HAP-1 (cell line): ENCODE data around the gene CASP10.
"Not testable (repeated sequence)": the region's sequence is repeated elsewhere in the genome, so short reads cannot be mapped to it uniquely, and the experiment has no call there.

Experiments
- DNase-seq, 2 experiments: peaks; one replicate each; pipeline ENCODE4 v3.0.0-alpha.2; 2016 to 2020; ENCODE audit warnings: low spot score in 2 of 2
- H3K27me3 ChIP-seq: fragments of 250-450 bp; sonication (Bioruptor Pico); 2 replicates; pipeline ENCODE4 v1.5.1; 2020; ENCODE audit warnings: low read depth, mild to moderate bottlenecking, moderate library complexity
- H3K36me3 ChIP-seq: fragments of 250-450 bp; sonication (Bioruptor Pico); replicated peaks from 2 replicates; pipeline ENCODE4 v1.5.1; 2020; ENCODE audit warnings: mild to moderate bottlenecking
- H3K4me1 ChIP-seq: fragments of 250-450 bp; sonication (Bioruptor Pico); 2 replicates; pipeline ENCODE4 v1.5.1; 2020; ENCODE audit warnings: mild to moderate bottlenecking
- H3K4me3 ChIP-seq: fragments of 250-450 bp; sonication (Bioruptor Pico); 2 replicates; pipeline ENCODE4 v1.5.1; 2020; ENCODE audit warnings: mild to moderate bottlenecking, moderate library complexity
- H3K9me3 ChIP-seq: fragments of 250-450 bp; sonication (Bioruptor Pico); 2 replicates; pipeline ENCODE4 v1.5.1; 2020; ENCODE audit warnings: mild to moderate bottlenecking, moderate library complexity
- in situ Hi-C: fragments of 300-500 bp; cut with MboI; formaldehyde crosslinking; loops from 3 replicates; pipeline ENCODE4 v1.14.3; 2020; ENCODE audit warnings: low sequenced_read_pairs, inconsistent platforms, mixed read lengths

The CASP10 gene

GRCh38 chr2:201182650-201183364, at the start of gene CASP10:
Gene CASP10, plus strand, starts transcription at chr2:201183141. Its CDS starts 2,637 bp downstream, at chr2:201185778.
- peak within 1 kb of the TSS; percentile 10 for H3K4me3 ChIP-seq
- H3K36me3 ChIP-seq, result no peaks in the 10 kb centered on the region
- peaks cover 9% of the 10 kb centered on the region; the same call in 1 of the 2 replicates for H3K4me1 ChIP-seq
- no peak for DNase-seq
- H3K9me3 ChIP-seq, result peaks cover 3% of the 10 kb centered on the region; the same call in 1 of the 2 replicates
- in situ Hi-C loops, result no loop called here
- no peaks in the 10 kb centered on the region for H3K27me3 ChIP-seq

GRCh38 chr2:201135386-201135785, 47.6 kb upstream of the CASP10 start:
- H3K36me3 ChIP-seq, result peaks cover 14% of the 10 kb centered on the region
- H3K27me3 ChIP-seq, result no peaks in the 10 kb centered on the region
- no peak for DNase-seq
- H3K9me3 ChIP-seq, result no peaks in the 10 kb centered on the region
- in situ Hi-C loops, result no loop called here
- peaks cover 11% of the 10 kb centered on the region for H3K4me1 ChIP-seq
- no peak overlapping the region for H3K4me3 ChIP-seq

- Histone ChIP-seq H3K36me3 (peaks cover 14% of the 10 kb centered on the region), H3K4me3 (no peak overlapping the region), H3K27me3 (no peaks in the 10 kb centered on the region), H3K4me1 (peaks cover 11% of the 10 kb centered on the region), H3K9me3 (no peaks in the 10 kb centered on the region)
- in situ Hi-C loops, result no loop called here
- no peak for DNase-seq
Measured at GRCh38 chr2:201136889-201137321, 46.0 kb upstream of the CASP10 start.

GRCh38 chr2:201137505-201138400, 45.2 kb upstream of the CASP10 start:
- Histone ChIP-seq H3K27me3 (no peaks in the 10 kb centered on the region), H3K4me3 (no peak overlapping the region), H3K36me3 (peaks cover 12% of the 10 kb centered on the region), H3K9me3 (no peaks in the 10 kb centered on the region), H3K4me1 (peaks cover 11% of the 10 kb centered on the region)
- in situ Hi-C loops, result no loop called here
- DNase-seq, result no peak

GRCh38 chr2:201138401-201138970, 44.5 kb upstream of the CASP10 start:
- no peak for DNase-seq
- H3K4me1 ChIP-seq, result peaks cover 11% of the 10 kb centered on the region
- no peak overlapping the region for H3K4me3 ChIP-seq
- H3K9me3 ChIP-seq, result no peaks in the 10 kb centered on the region
- peaks cover 12% of the 10 kb centered on the region for H3K36me3 ChIP-seq
- no peaks in the 10 kb centered on the region for H3K27me3 ChIP-seq
- in situ Hi-C loops, result no loop called here

- in situ Hi-C loops, H3K27me3 ChIP-seq: not testable (repeated sequence)
Measured at GRCh38 chr2:201138986-201139781, 43.8 kb upstream of the CASP10 start.

GRCh38 chr2:201139836-201140604, 42.9 kb upstream of the CASP10 start:
- Histone ChIP-seq H3K4me1 (peaks cover 20% of the 10 kb centered on the region), H3K9me3 (no peaks in the 10 kb centered on the region), H3K4me3 (no peak overlapping the region), H3K27me3 (no peaks in the 10 kb centered on the region), H3K36me3 (peaks cover 12% of the 10 kb centered on the region)
- no peak for DNase-seq
- in situ Hi-C loops, result no loop called here

More at GRCh38 chr2:201138986-201139781, 43.8 kb upstream of the CASP10 start:
- not testable (repeated sequence) for H3K4me3 ChIP-seq, H3K9me3 ChIP-seq
- Histone ChIP-seq H3K4me1 (peaks cover 14% of the 10 kb centered on the region), H3K36me3 (peaks cover 12% of the 10 kb centered on the region)
- DNase-seq, result peak; percentile 41 to 67

GRCh38 chr2:201144101-201145051, 38.6 kb upstream of the CASP10 start:
- in situ Hi-C loops, result no loop called here
- peak; percentile 18 to 61 for DNase-seq
- Histone ChIP-seq H3K36me3 (peaks cover 3% of the 10 kb centered on the region; the same call in 1 of the 2 replicates), H3K4me3 (no peak overlapping the region), H3K4me1 (peaks cover 16% of the 10 kb centered on the region), H3K27me3 (no peaks in the 10 kb centered on the region), H3K9me3 (no peaks in the 10 kb centered on the region)

GRCh38 chr2:201148434-201148990, 34.4 kb upstream of the CASP10 start:
- in situ Hi-C loops, result no loop called here
- H3K36me3 ChIP-seq, result peaks cover 4% of the 10 kb centered on the region; the same call in 1 of the 2 replicates
- no peaks in the 10 kb centered on the region for H3K27me3 ChIP-seq
- peaks cover 16% of the 10 kb centered on the region for H3K4me1 ChIP-seq
- H3K4me3 ChIP-seq, result no peak overlapping the region
- H3K9me3 ChIP-seq, result no peaks in the 10 kb centered on the region
- no peak for DNase-seq

GRCh38 chr2:201149064-201149820, 33.7 kb upstream of the CASP10 start:
- Histone ChIP-seq H3K27me3 (no peaks in the 10 kb centered on the region), H3K36me3 (peaks cover 4% of the 10 kb centered on the region; the same call in 1 of the 2 replicates), H3K4me3 (no peak overlapping the region), H3K9me3 (no peaks in the 10 kb centered on the region), H3K4me1 (peaks cover 12% of the 10 kb centered on the region)
- DNase-seq, result no peak
- in situ Hi-C loops, result no loop called here

- H3K36me3 ChIP-seq, H3K9me3 ChIP-seq, H3K27me3 ChIP-seq, H3K4me1 ChIP-seq, in situ Hi-C loops, DNase-seq, H3K4me3 ChIP-seq: not testable (repeated sequence)
Measured at GRCh38 chr2:201149821-201150165, 33.1 kb upstream of the CASP10 start.
